Mucosa of gallbladder (tissue), 1 donor: ENCODE measurements around the gene GTF2IRD1. TPM values are rescaled to one million over a fixed set of nuclear protein-coding genes. Genes with fewer than 3 reads are reported as not detected.
A peak's percentile ranks its signal among the peaks of the same experiment; 100 is the strongest.
"Not testable (repeated sequence)": the region's sequence is repeated elsewhere in the genome, so short reads cannot be mapped to it uniquely, and the experiment has no call there.

ENCODE experiments used
- DNase-seq: peaks from one replicate; pipeline ENCODE4 v3.0.0-alpha.2; 2020; ENCODE audit warnings: low spot score
- total RNA-seq: library from RNA; stranded (reverse); gene quantifications from one replicate; pipeline ENCODE4 v1.2.1, GENCODE V29; 2021
- donor health status: DM: no; HTN: no; CAD: no.

Gene GTF2IRD1
- 28.9 TPM for total RNA-seq

GRCh38 chr7:74453322-74454011, at the start of gene GTF2IRD1:
Gene GTF2IRD1 (plus strand): TSS chr7:74453906. CDS start chr7:74508081, 54,175 bp downstream.
- DNase-seq, result peak; percentile 49

- no peak for DNase-seq
Measured at GRCh38 chr7:74404388-74404700, 49.4 kb upstream of the GTF2IRD1 start.

GRCh38 chr7:74404741-74405140, 49.0 kb upstream of the GTF2IRD1 start:
- DNase-seq, result no peak

GRCh38 chr7:74405191-74405898, 48.4 kb upstream of the GTF2IRD1 start:
- DNase-seq, result no peak

GRCh38 chr7:74405899-74406512, 47.7 kb upstream of the GTF2IRD1 start:
- DNase-seq, result no peak

- no peak for DNase-seq
Measured at GRCh38 chr7:74407958-74408357, 45.7 kb upstream of the GTF2IRD1 start.

- no peak for DNase-seq
Measured at GRCh38 chr7:74409571-74409970, 44.1 kb upstream of the GTF2IRD1 start.

GRCh38 chr7:74410772-74411171, 42.9 kb upstream of the GTF2IRD1 start:
- DNase-seq, result no peak

- DNase-seq, result not testable (repeated sequence)
Measured at GRCh38 chr7:74411571-74411970, 42.1 kb upstream of the GTF2IRD1 start.

GRCh38 chr7:74412056-74412455, 41.6 kb upstream of the GTF2IRD1 start:
- no peak for DNase-seq

- DNase-seq, result no peak
Measured at GRCh38 chr7:74412603-74413002, 41.1 kb upstream of the GTF2IRD1 start.

- not testable (repeated sequence) for DNase-seq
Measured at GRCh38 chr7:74414595-74415333, 38.9 kb upstream of the GTF2IRD1 start.

GRCh38 chr7:74417419-74417971, 36.2 kb upstream of the GTF2IRD1 start:
- peak; percentile 64 for DNase-seq

GRCh38 chr7:74418076-74418475, 35.6 kb upstream of the GTF2IRD1 start:
- DNase-seq, result no peak

- DNase-seq, result no peak
Measured at GRCh38 chr7:74418538-74418937, 35.2 kb upstream of the GTF2IRD1 start.

- not testable (repeated sequence) for DNase-seq
Measured at GRCh38 chr7:74419232-74419631, 34.5 kb upstream of the GTF2IRD1 start.

- DNase-seq, result no peak
Measured at GRCh38 chr7:74420006-74420405, 33.7 kb upstream of the GTF2IRD1 start.

GRCh38 chr7:74424291-74424880, 29.3 kb upstream of the GTF2IRD1 start:
- no peak for DNase-seq

- no peak for DNase-seq
Measured at GRCh38 chr7:74428023-74428422, 25.7 kb upstream of the GTF2IRD1 start.

GRCh38 chr7:74429153-74429747, 24.5 kb upstream of the GTF2IRD1 start:
- no peak for DNase-seq

GRCh38 chr7:74430409-74430808, 23.3 kb upstream of the GTF2IRD1 start:
- not testable (repeated sequence) for DNase-seq
